ENCODE measurements around the gene OR2T6.
"Not testable (repeated sequence)": the region's sequence is repeated elsewhere in the genome, so short reads cannot be mapped to it uniquely, and the experiment has no call there.

OR2T6 gene

GRCh38 chr1:248433811-248434415 is 58.4 kb downstream of the OR2T6 start:
- DNase-seq (ENCODE audit: low spot score): not testable (repeated sequence)

- not testable (repeated sequence) for DNase-seq (ENCODE audit: low spot score)
Measured at GRCh38 chr1:248434913-248435312, 59.4 kb downstream of the OR2T6 start.

GRCh38 chr1:248436303-248436702 is 60.8 kb downstream of the OR2T6 start:
- DNase-seq (ENCODE audit: low spot score): not testable (repeated sequence)

GRCh38 chr1:248438668-248439067 is 63.1 kb downstream of the OR2T6 start:
- DNase-seq (ENCODE audit: low spot score): not testable (repeated sequence)

- DNase-seq (ENCODE audit: low spot score): not testable (repeated sequence)
Measured at GRCh38 chr1:248439283-248439682, 63.7 kb downstream of the OR2T6 start.

Data from AG08396 (cell line).